Measurements from ENCODE around the gene CNTN4.

GRCh38 chr3:2643606-2644005 lies 544.9 kb downstream of the CNTN4 start:
- TF ChIP-seq CTCF (conservative IDR thresholded peaks at IDR 0.05; ENCODE audit: low read depth in 2 of 2) (no peak), CREB1 (CRISPR knock-in tag; IDR thresholded peaks at IDR 0.05; ENCODE audit: low read depth) (no peak)

All from GM23338 (cell line).